PC-9 (cell line): ENCODE data around the gene SOCS2.

Source experiments
- EZH2 ChIP-seq: fragments of 200-600 bp; sonication (generic); IDR thresholded peaks from 2 replicates; pipeline ENCODE4 v1.8.0; 2017; ENCODE audit warnings: antibody characterized with exemption, low read depth
- TF ChIP-seq, protein P1 (sequence below): fragments of 200-600 bp; sonication (generic); conservative IDR thresholded peaks from 2 replicates; pipeline ENCODE4 v1.6.1; 2017; ENCODE audit warnings: mixed run types, antibody characterized with exemption, mild to moderate bottlenecking, moderate library complexity

DNA sequence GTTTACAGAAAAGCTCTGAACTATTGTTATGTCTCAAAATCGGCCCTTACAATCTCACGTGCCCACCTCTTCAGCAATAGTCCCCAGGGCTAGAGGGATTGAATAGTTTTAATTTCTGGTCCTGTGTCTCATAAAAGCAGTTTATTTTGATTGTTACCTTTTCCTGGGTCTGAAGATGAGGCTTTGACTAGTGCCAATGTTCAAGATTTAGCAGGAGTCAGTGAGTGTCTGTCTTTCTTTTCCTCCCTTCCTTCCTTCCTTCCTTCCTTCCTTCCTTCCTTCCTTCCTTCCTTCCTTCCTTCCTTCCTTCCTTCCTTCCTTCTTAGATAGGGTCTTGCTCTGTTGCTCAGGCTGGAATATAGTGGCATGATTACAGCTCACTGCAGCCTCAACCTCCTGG lies 24.7 kb upstream of the SOCS2 start:
- TF ChIP-seq EZH2, result no peak
- TF ChIP-seq, protein P1, sequence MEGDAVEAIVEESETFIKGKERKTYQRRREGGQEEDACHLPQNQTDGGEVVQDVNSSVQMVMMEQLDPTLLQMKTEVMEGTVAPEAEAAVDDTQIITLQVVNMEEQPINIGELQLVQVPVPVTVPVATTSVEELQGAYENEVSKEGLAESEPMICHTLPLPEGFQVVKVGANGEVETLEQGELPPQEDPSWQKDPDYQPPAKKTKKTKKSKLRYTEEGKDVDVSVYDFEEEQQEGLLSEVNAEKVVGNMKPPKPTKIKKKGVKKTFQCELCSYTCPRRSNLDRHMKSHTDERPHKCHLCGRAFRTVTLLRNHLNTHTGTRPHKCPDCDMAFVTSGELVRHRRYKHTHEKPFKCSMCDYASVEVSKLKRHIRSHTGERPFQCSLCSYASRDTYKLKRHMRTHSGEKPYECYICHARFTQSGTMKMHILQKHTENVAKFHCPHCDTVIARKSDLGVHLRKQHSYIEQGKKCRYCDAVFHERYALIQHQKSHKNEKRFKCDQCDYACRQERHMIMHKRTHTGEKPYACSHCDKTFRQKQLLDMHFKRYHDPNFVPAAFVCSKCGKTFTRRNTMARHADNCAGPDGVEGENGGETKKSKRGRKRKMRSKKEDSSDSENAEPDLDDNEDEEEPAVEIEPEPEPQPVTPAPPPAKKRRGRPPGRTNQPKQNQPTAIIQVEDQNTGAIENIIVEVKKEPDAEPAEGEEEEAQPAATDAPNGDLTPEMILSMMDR, result no peak
